Astrocyte of the spinal cord (primary cell): Measurements from ENCODE around the gene CACNB2.

Experiments
- DNase-seq: peaks from one replicate; pipeline ENCODE4 v3.0.0; 2011; ENCODE audit warnings: low read depth, low spot score
- H3K4me3 ChIP-seq: 2 replicates; pipeline ENCODE4 v1.5.1; 2011; ENCODE audit warnings: low read depth, mild to moderate bottlenecking, low read length, moderate library complexity
- CTCF ChIP-seq: IDR thresholded peaks from 2 replicates; pipeline ENCODE4 v1.5.1; 2012; ENCODE audit warnings: low read depth, mild to moderate bottlenecking, low read length, inconsistent platforms
- in situ Hi-C: cut with HindIII; loops from 2 replicates; pipeline ENCODE4 v1.10.0; 2017; ENCODE audit warnings: low sequenced_read_pairs

The CACNB2 gene

GRCh38 chr10:18377898-18378297, 237.7 kb downstream of the CACNB2 start:
- no peak overlapping the region for H3K4me3 ChIP-seq
- in situ Hi-C loops, result no loop called here
- no peak for DNase-seq
- TF ChIP-seq CTCF, result no peak

- DNase-seq, result no peak
- in situ Hi-C loops, result no loop called here
- TF ChIP-seq CTCF, result no peak
- H3K4me3 ChIP-seq, result no peak overlapping the region
These were observed 238.5 kb downstream of the CACNB2 start for GRCh38 chr10:18378766-18379165.

GRCh38 chr10:18381679-18382078, 241.5 kb downstream of the CACNB2 start:
- in situ Hi-C loops, result no loop called here
- no peak overlapping the region for H3K4me3 ChIP-seq
- DNase-seq, result no peak
- TF ChIP-seq CTCF, result no peak

GRCh38 chr10:18397906-18398305, 257.7 kb downstream of the CACNB2 start:
- no peak for DNase-seq
- no peak overlapping the region for H3K4me3 ChIP-seq
- in situ Hi-C loops, result no loop called here
- TF ChIP-seq CTCF, result no peak

GRCh38 chr10:18399158-18399557, 258.9 kb downstream of the CACNB2 start:
- in situ Hi-C loops, result no loop called here
- no peak for TF ChIP-seq CTCF
- DNase-seq, result no peak
- H3K4me3 ChIP-seq, result no peak overlapping the region

GRCh38 chr10:18400201-18400905, 260.1 kb downstream of the CACNB2 start:
- no peak for TF ChIP-seq CTCF
- H3K4me3 ChIP-seq, result peak overlapping the region; percentile 3
- DNase-seq, result no peak
- in situ Hi-C loops, result no loop called here
